ENCODE results near the gene TMEM174. TPM values are rescaled to one million over a fixed set of nuclear protein-coding genes. Genes with fewer than 3 reads are reported as not detected.

The TMEM174 gene, protein sequence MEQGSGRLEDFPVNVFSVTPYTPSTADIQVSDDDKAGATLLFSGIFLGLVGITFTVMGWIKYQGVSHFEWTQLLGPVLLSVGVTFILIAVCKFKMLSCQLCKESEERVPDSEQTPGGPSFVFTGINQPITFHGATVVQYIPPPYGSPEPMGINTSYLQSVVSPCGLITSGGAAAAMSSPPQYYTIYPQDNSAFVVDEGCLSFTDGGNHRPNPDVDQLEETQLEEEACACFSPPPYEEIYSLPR
- total RNA-seq: not detected

DNA sequence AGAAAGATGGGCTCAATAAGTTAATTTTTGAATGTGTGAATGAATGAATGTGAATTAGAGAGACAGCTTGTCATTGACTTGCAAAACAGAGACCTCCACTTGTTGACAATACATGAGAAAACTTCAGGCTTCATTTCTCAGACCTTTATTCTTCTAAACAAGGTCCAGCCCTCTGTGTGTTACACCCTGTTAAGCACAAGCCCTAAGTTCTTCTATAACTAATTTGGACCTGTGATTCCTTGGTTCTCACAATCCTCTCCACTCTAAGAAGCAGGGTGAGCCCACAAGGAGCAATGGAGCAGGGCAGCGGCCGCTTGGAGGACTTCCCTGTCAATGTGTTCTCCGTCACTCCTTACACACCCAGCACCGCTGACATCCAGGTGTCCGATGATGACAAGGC, at the start of gene TMEM174:
Gene TMEM174 (plus strand): TSS at position 243 of the 400 bp plus-strand sequence. CDS start 51 bp downstream, at position 294.
- no peak within 1 kb of the TSS for H3K4me3 ChIP-seq
- no peaks in the 10 kb centered on the region for H3K9me3 ChIP-seq
- H3K36me3 ChIP-seq: no peaks in the 10 kb centered on the region
- TF ChIP-seq POLR2A (IDR thresholded peaks at IDR 0.05) (no peak), CTCF (IDR thresholded peaks at IDR 0.05) (no peak), POLR2AphosphoS5 (IDR thresholded peaks at IDR 0.05) (no peak)
- no peak within 1 kb of the TSS for H3K27ac ChIP-seq
- no peak for DNase-seq (ENCODE audit: low spot score in 2 of 2)
- no peaks in the 10 kb centered on the region for H3K27me3 ChIP-seq
- H3K4me1 ChIP-seq: no peaks in the 10 kb centered on the region
- intact Hi-C loops (cut with DNase I; ENCODE audit: low total_unique reads): no loop called here

DNA sequence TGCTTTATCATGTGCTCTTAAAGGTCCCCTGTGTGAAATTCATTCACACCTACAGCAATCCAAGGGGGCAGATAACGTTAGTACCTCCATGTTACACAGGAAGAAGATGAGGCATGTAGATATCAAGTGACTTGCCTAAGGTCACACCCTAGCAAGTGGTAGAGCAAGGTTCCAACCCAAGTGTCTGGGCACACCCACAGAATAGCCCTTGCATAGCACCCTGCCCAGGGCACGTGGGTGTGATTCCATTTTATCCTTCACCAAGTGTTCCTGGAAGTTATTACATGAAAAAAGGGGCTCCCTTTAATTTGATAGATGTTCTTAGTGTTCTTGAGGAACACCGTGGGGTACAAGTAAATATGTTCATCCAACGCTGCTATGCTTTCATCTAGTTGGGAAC, 47.7 kb upstream of the TMEM174 start:
- H3K4me1 ChIP-seq: no peaks in the 10 kb centered on the region
- no peaks in the 10 kb centered on the region for H3K9me3 ChIP-seq
- intact Hi-C loops (cut with DNase I; ENCODE audit: low total_unique reads): no loop called here
- H3K27me3 ChIP-seq: peaks cover 0 to 3% of the 10 kb centered on the region in 2 donors
- no peak overlapping the region for H3K27ac ChIP-seq
- DNase-seq (ENCODE audit: low spot score in 2 of 2): no peak
- TF ChIP-seq POLR2A (IDR thresholded peaks at IDR 0.05) (no peak), POLR2AphosphoS5 (IDR thresholded peaks at IDR 0.05) (no peak), CTCF (IDR thresholded peaks at IDR 0.05) (no peak)
- H3K36me3 ChIP-seq: no peaks in the 10 kb centered on the region
- H3K4me3 ChIP-seq: no peak overlapping the region

GRCh38 chr5:73126381-73126780, 46.6 kb upstream of the TMEM174 start:
- Histone ChIP-seq H3K9me3 (no peaks in the 10 kb centered on the region), H3K36me3 (no peaks in the 10 kb centered on the region), H3K4me3 (no peak overlapping the region), H3K4me1 (no peaks in the 10 kb centered on the region), H3K27me3 (peaks cover 0 to 3% of the 10 kb centered on the region in 2 donors), H3K27ac (no peak overlapping the region)
- DNase-seq (ENCODE audit: low spot score in 2 of 2): no peak
- TF ChIP-seq POLR2A (IDR thresholded peaks at IDR 0.05) (no peak), POLR2AphosphoS5 (IDR thresholded peaks at IDR 0.05) (no peak), CTCF (IDR thresholded peaks at IDR 0.05) (no peak)
- intact Hi-C loops (cut with DNase I; ENCODE audit: low total_unique reads): no loop called here

DNA sequence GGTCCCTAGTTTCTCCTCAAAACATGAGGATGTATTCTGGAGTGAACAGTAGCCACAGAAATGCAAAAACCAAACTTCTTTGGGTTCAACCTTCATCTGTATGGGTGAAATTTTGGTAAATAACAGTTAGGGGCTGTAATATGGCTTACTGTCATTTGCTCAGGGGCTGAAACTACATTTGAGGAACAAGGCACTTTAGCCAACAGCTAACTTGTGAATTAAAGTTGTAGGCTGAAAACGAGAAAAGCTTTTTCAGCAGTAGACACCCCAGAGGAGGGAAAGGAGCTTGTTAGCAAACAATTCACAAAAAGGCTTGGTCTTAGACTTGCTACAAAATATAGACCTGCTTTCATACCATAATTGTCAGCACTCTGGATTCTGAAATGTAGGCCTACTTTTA, 46.0 kb upstream of the TMEM174 start:
- Histone ChIP-seq H3K27ac (no peak overlapping the region), H3K4me1 (no peaks in the 10 kb centered on the region), H3K36me3 (no peaks in the 10 kb centered on the region), H3K27me3 (peaks cover 0 to 2% of the 10 kb centered on the region in 2 donors), H3K4me3 (no peak overlapping the region), H3K9me3 (no peaks in the 10 kb centered on the region)
- TF ChIP-seq CTCF (IDR thresholded peaks at IDR 0.05): no peak
- intact Hi-C loops (cut with DNase I; ENCODE audit: low total_unique reads): no loop called here
- no peak for DNase-seq (ENCODE audit: low spot score in 2 of 2)

DNA sequence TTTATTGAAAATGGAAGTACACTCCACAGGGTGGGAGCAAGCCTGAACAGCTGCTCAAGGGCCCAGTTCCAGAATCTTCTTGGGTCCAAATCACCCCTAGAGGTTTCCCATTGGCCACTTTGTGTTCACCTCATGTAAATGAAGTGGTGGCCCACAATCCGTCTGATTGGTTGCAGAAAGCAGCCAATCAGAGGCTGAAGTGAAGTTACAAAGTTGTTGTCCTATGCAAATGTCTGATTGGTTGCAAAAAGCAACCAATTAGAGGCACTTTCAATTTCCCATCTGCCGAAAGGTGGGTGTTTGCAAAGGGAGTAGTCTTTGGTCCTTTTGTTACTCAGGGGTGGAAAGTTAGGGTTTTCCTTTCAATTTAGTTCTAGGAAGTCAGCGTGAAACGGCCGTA, 43.9 kb upstream of the TMEM174 start:
- no peaks in the 10 kb centered on the region for H3K36me3 ChIP-seq
- H3K9me3 ChIP-seq: no peaks in the 10 kb centered on the region
- no peak for TF ChIP-seq CTCF (IDR thresholded peaks at IDR 0.05)
- TF ChIP-seq POLR2A (IDR thresholded peaks at IDR 0.05): no peak
- no peak for TF ChIP-seq POLR2AphosphoS5 (IDR thresholded peaks at IDR 0.05)
- no peaks in the 10 kb centered on the region for H3K4me1 ChIP-seq
- H3K4me3 ChIP-seq: no peak overlapping the region
- no peaks in the 10 kb centered on the region for H3K27me3 ChIP-seq
- DNase-seq (ENCODE audit: low spot score in 2 of 2): no peak
- intact Hi-C loops (cut with DNase I; ENCODE audit: low total_unique reads): no loop called here
- H3K27ac ChIP-seq: no peak overlapping the region

Measured in breast epithelium (tissue), 4 donors.